HEK293T (cell line): Measurements from ENCODE around the gene SLCO4A1.

Experiments
- CTCF ChIA-PET: fragments of 350-600 bp; formaldehyde crosslinking; extraction: SDS; loops from one replicate; lab custom pipeline; 2021; ENCODE audit warnings: antibody characterized with exemption, inconsistent platforms; lab: Yijun Ruan, JAX
- POLR2A ChIA-PET: fragments of 350-600 bp; formaldehyde crosslinking; extraction: SDS; loops from one replicate; lab custom pipeline; 2020; ENCODE audit warnings: antibody characterized with exemption, inconsistent platforms; lab: Yijun Ruan, JAX
- DNase-seq: peaks from one replicate; pipeline ENCODE4 v3.0.0; 2012; ENCODE audit warnings: mixed read lengths; ENCODE audit errors: extremely low spot score
- ARNT ChIP-seq: fragments of 450-650 bp; IDR thresholded peaks from 2 replicates; pipeline ENCODE4 v1.6.1; 2017; ENCODE audit warnings: mild to moderate bottlenecking
- BHLHE40 ChIP-seq: fragments of 450-650 bp; IDR thresholded peaks from 2 replicates; pipeline ENCODE4 v1.6.1; 2016; ENCODE audit warnings: mild to moderate bottlenecking, moderate library complexity, borderline replicate concordance
- CTBP1 ChIP-seq: fragments of 450-650 bp; IDR thresholded peaks from 2 replicates; pipeline ENCODE4 v1.6.1; 2016; ENCODE audit warnings: borderline replicate concordance
- ELF4 ChIP-seq: fragments of 450-650 bp; IDR thresholded peaks from 2 replicates; pipeline ENCODE4 v1.6.1; 2017; ENCODE audit warnings: antibody characterized with exemption
- FOXA1 ChIP-seq: fragments of 450-650 bp; IDR thresholded peaks from 2 replicates; pipeline ENCODE4 v1.6.1; 2016; ENCODE audit warnings: mild to moderate bottlenecking
- FOXK2 ChIP-seq: fragments of 450-650 bp; IDR thresholded peaks from 2 replicates; pipeline ENCODE4 v1.6.1; 2016; ENCODE audit warnings: mild to moderate bottlenecking
- FOXM1 ChIP-seq: fragments of 450-650 bp; IDR thresholded peaks from 2 replicates; pipeline ENCODE4 v1.6.1; 2017; ENCODE audit warnings: mild to moderate bottlenecking, borderline replicate concordance
- HDGF ChIP-seq: fragments of 450-650 bp; IDR thresholded peaks from 2 replicates; pipeline ENCODE4 v1.6.1; 2017; ENCODE audit warnings: antibody characterized with exemption, borderline replicate concordance
- L3MBTL2 ChIP-seq: fragments of 450-650 bp; conservative IDR thresholded peaks from 2 replicates; pipeline ENCODE4 v1.6.1; 2016; ENCODE audit warnings: mild to moderate bottlenecking
- LEF1 ChIP-seq: fragments of 450-650 bp; IDR thresholded peaks from 2 replicates; pipeline ENCODE4 v1.6.1; 2017; ENCODE audit warnings: mild to moderate bottlenecking, borderline replicate concordance
- NFRKB ChIP-seq: fragments of 450-650 bp; IDR thresholded peaks from 2 replicates; pipeline ENCODE4 v1.6.1; 2016; ENCODE audit warnings: mild to moderate bottlenecking, moderate library complexity
- SP1 ChIP-seq: fragments of 450-650 bp; IDR thresholded peaks from 2 replicates; pipeline ENCODE4 v1.6.1; 2017
- SUZ12 ChIP-seq: fragments of 450-650 bp; IDR thresholded peaks from 2 replicates; pipeline ENCODE4 v1.6.1; 2016; ENCODE audit warnings: mild to moderate bottlenecking
- TARDBP ChIP-seq: fragments of 450-650 bp; IDR thresholded peaks from 2 replicates; pipeline ENCODE4 v1.6.1; 2016
- ZNF384 ChIP-seq: fragments of 450-650 bp; IDR thresholded peaks from 2 replicates; pipeline ENCODE4 v1.6.1; 2016
- TF ChIP-seq, protein P1 (sequence below): fragments of 450-650 bp; IDR thresholded peaks from 2 replicates; pipeline ENCODE4 v1.6.1; 2016

Gene SLCO4A1, protein sequence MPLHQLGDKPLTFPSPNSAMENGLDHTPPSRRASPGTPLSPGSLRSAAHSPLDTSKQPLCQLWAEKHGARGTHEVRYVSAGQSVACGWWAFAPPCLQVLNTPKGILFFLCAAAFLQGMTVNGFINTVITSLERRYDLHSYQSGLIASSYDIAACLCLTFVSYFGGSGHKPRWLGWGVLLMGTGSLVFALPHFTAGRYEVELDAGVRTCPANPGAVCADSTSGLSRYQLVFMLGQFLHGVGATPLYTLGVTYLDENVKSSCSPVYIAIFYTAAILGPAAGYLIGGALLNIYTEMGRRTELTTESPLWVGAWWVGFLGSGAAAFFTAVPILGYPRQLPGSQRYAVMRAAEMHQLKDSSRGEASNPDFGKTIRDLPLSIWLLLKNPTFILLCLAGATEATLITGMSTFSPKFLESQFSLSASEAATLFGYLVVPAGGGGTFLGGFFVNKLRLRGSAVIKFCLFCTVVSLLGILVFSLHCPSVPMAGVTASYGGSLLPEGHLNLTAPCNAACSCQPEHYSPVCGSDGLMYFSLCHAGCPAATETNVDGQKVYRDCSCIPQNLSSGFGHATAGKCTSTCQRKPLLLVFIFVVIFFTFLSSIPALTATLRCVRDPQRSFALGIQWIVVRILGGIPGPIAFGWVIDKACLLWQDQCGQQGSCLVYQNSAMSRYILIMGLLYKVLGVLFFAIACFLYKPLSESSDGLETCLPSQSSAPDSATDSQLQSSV

DNA sequence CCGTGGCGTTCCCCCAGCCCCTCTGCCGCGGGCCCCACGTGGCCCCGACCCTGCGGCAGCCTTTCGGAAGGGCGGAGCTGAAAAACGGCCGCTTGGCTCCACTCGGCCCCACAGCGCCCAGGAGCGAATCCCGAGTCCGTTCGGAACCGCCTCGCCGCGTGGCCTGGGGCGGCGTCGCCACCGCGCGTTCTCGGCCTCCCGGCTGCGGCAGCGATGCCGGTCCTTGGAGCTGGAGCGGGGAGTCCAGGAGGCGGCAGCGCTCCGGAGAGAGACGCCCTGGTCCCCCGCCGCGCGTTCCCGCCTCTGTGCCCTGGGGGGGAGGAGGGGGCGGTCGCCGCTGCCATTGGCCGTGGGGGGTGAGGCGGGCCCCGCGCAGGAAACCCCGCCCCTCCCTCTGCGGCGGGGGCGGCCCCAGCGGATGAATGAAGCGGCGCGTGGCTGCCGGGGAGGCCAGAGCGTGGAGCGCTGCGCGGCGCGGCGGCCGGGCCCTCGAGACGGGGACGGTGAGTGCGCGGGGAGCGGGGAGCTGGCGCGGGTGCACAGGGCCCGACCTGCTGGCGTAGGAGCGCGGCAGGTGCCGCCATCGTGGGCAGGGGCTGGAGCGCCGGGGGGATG, at the start of gene SLCO4A1:
Gene SLCO4A1 (plus strand): TSS at position 453 of the 615 bp plus-strand sequence. CDS start 13,952 bp downstream, outside the sequence.
- TF ChIP-seq, protein P1, sequence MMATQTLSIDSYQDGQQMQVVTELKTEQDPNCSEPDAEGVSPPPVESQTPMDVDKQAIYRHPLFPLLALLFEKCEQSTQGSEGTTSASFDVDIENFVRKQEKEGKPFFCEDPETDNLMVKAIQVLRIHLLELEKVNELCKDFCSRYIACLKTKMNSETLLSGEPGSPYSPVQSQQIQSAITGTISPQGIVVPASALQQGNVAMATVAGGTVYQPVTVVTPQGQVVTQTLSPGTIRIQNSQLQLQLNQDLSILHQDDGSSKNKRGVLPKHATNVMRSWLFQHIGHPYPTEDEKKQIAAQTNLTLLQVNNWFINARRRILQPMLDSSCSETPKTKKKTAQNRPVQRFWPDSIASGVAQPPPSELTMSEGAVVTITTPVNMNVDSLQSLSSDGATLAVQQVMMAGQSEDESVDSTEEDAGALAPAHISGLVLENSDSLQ: no peak
- TF ChIP-seq CTBP1 (peak; percentile 61), NFRKB (no peak), TARDBP (no peak), L3MBTL2 (peak; percentile 85), LEF1 (no peak), FOXA1 (no peak)
- POLR2A ChIA-PET: interaction anchor here (0.6 to 1.8 kb wide), 9 partner anchors 9 to 154 kb away, joined by 3 to 11 read pairs (median 5); partner anchors contain the start of gene MRGBP
- CTCF ChIA-PET: interaction anchor here (0.6 to 1.3 kb wide), 2 partner anchors 181 to 233 kb away, joined by 3 read pairs; no protein-coding TSS in a partner anchor
- peak; percentile 84 for DNase-seq

DNA sequence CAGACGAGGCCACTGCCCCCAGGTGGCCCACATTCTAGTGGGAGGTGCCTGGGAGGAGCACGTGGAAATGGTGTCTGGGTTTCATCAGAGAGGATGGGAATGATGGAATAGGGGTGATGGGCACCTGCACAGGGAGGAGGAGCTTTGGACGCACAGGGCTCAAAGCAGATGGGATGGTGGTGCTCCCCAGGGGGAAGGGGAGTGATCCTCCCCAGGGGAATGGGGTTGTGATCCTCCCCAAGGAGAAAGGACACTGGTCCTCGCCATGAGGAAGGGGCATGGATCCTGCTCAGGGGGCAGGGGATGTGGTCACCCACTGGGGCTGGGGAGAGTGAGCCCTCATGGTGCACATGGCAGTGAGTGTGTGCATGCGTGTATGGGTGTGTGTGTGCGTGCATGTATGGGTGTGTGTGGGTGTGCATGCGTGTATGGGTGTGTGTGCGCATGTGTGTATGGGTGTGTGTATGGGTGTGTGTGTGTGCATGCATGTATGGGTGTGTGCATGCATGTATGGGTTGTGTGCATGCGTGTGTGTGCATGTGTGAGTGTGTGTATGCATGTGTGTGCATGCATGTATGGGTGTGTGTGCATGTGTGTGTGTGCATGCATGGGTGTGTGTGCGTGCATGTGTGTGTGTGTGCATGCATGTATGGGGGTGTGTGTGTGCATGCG, 49.7 kb upstream of the SLCO4A1 start:
- TF ChIP-seq CTBP1 (no peak), FOXA1 (no peak), SP1 (no peak), FOXK2 (no peak), SUZ12 (no peak), BHLHE40 (no peak), NFRKB (no peak), TARDBP (no peak), ELF4 (no peak), HDGF (no peak), FOXM1 (no peak), ARNT (no peak), L3MBTL2 (no peak), LEF1 (no peak), ZNF384 (no peak)
- TF ChIP-seq, protein P1: no peak
- POLR2A ChIA-PET: no interaction called here
- CTCF ChIA-PET: no interaction called here
- DNase-seq: no peak

DNA sequence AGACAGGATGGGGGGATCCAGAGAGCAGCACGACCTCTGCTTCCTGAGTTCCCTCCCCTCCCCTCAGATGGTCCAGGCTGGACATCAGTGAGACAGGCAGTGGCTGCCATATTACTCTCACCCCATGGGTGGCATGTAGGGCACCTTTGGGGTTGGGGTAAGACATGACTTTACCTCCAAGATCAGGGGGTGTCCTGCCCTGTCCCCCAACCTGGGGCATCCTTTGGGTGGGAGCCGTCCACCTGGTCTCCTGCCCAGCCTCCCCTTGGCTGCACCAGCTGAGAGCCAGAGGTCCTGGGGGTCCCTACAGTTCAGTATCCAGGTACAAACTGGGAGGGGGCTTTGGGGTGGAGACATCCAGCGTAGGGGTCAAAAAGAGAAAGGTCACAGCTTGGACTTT, 48.7 kb upstream of the SLCO4A1 start:
- ChIA-PET POLR2A (no interaction called here), CTCF (interaction anchor here (1.2 kb wide), 1 partner anchor 12 kb away, joined by 5 read pairs; no protein-coding TSS in a partner anchor)
- TF ChIP-seq FOXA1: no peak
- no peak for TF ChIP-seq FOXK2
- TF ChIP-seq BHLHE40: no peak
- no peak for TF ChIP-seq CTBP1
- no peak for TF ChIP-seq TARDBP
- no peak for TF ChIP-seq HDGF
- TF ChIP-seq SUZ12: no peak
- TF ChIP-seq FOXM1: no peak
- TF ChIP-seq ARNT: no peak
- TF ChIP-seq, protein P1: no peak
- TF ChIP-seq SP1: no peak
- no peak for TF ChIP-seq NFRKB
- no peak for TF ChIP-seq L3MBTL2
- no peak for TF ChIP-seq ELF4
- no peak for TF ChIP-seq LEF1
- DNase-seq: no peak

DNA sequence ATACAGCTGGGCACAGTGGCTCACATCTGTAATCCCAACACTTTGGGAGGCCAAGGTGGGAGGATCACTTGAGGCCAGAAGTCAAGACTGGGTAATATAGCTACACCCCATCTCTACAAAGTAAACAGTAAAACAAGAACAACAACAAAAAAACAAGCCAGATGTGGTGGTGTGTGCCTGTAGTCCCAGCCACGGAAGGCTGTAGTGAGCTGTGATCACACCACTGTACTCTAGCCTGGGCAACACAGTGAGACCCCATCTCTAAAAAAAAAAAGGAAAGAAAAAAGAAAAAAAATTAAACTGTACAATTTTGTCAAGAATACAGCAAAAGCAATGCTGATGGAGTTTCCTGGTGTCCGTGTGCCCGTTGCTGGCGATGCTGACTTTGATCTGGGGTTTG, 47.2 kb upstream of the SLCO4A1 start:
- no peak for DNase-seq
- ChIA-PET CTCF (interaction anchor here (0.7 kb wide), 2 partner anchors 13 to 95 kb away, joined by 3 read pairs; no protein-coding TSS in a partner anchor), POLR2A (no interaction called here)
- TF ChIP-seq LEF1 (no peak), HDGF (no peak), ZNF384 (no peak), ELF4 (no peak), ARNT (no peak), BHLHE40 (no peak), L3MBTL2 (no peak), TARDBP (no peak), FOXM1 (no peak), CTBP1 (no peak), SP1 (no peak), SUZ12 (no peak), NFRKB (no peak)
- TF ChIP-seq, protein P1: no peak
